ENCODE results near the gene FAM43A.

DNA sequence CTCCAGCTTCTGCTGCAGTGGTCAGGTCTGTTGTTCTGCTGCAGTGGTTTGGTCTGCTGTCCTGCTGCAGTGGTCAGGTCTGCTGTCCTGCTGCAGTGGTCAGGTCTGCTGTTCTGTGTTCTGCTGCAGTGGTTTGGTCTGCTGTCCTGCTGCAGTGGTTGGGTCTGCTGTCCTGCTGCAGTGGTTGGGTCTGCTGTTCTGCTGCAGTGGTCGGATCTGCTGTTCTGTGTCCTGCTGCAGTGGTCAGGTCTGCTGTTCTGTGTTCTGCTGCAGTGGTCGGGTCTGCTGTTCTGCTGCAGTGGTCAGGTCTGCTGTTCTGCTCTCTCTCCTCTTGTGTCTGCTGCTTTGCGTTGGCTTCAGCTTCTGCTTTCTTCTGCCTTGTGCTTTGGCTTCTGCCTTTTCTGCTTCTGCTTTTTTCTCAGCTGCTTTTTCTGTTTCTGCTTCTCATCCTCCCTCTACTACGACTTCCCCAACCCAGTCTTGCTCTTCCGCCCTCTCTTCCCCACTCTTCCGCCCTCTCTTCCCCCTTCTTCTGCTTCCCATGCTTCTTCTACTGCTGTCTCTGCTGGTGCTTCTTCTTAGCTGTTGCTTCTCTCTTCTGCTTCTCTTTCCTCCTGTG, 50.7 kb downstream of the FAM43A start:
- no peak for TF ChIP-seq POLR2A (IDR thresholded peaks at IDR 0.05; ENCODE audit: low read depth, low read length)
- TF ChIP-seq, protein P1, sequence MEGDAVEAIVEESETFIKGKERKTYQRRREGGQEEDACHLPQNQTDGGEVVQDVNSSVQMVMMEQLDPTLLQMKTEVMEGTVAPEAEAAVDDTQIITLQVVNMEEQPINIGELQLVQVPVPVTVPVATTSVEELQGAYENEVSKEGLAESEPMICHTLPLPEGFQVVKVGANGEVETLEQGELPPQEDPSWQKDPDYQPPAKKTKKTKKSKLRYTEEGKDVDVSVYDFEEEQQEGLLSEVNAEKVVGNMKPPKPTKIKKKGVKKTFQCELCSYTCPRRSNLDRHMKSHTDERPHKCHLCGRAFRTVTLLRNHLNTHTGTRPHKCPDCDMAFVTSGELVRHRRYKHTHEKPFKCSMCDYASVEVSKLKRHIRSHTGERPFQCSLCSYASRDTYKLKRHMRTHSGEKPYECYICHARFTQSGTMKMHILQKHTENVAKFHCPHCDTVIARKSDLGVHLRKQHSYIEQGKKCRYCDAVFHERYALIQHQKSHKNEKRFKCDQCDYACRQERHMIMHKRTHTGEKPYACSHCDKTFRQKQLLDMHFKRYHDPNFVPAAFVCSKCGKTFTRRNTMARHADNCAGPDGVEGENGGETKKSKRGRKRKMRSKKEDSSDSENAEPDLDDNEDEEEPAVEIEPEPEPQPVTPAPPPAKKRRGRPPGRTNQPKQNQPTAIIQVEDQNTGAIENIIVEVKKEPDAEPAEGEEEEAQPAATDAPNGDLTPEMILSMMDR (conservative IDR thresholded peaks at IDR 0.05; ENCODE audit: low read depth, low read length): no peak
- TF ChIP-seq BHLHE40 (IDR thresholded peaks at IDR 0.05; ENCODE audit: low read depth, low read length): no peak
- TF ChIP-seq FOS (IDR thresholded peaks at IDR 0.05; ENCODE audit: low read depth, low read length): no peak
- no peak for TF ChIP-seq RFX5 (IDR thresholded peaks at IDR 0.05; ENCODE audit: low read depth, low read length)
- TF ChIP-seq, protein P2, sequence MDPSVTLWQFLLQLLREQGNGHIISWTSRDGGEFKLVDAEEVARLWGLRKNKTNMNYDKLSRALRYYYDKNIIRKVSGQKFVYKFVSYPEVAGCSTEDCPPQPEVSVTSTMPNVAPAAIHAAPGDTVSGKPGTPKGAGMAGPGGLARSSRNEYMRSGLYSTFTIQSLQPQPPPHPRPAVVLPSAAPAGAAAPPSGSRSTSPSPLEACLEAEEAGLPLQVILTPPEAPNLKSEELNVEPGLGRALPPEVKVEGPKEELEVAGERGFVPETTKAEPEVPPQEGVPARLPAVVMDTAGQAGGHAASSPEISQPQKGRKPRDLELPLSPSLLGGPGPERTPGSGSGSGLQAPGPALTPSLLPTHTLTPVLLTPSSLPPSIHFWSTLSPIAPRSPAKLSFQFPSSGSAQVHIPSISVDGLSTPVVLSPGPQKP (IDR thresholded peaks at IDR 0.05; ENCODE audit: borderline replicate concordance, low read depth, low read length): no peak
- no peak for TF ChIP-seq NFE2L2 (IDR thresholded peaks at IDR 0.05; ENCODE audit: low read depth, low read length)
- TF ChIP-seq, protein P3, sequence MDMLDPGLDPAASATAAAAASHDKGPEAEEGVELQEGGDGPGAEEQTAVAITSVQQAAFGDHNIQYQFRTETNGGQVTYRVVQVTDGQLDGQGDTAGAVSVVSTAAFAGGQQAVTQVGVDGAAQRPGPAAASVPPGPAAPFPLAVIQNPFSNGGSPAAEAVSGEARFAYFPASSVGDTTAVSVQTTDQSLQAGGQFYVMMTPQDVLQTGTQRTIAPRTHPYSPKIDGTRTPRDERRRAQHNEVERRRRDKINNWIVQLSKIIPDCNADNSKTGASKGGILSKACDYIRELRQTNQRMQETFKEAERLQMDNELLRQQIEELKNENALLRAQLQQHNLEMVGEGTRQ (IDR thresholded peaks at IDR 0.05; ENCODE audit: low read depth, low read length): no peak
- no peak for TF ChIP-seq MXI1 (IDR thresholded peaks at IDR 0.05; ENCODE audit: borderline replicate concordance, low read depth, low read length)
- TF ChIP-seq CHD1 (IDR thresholded peaks at IDR 0.05; ENCODE audit: low read depth, low read length): no peak
- no peak for TF ChIP-seq RCOR1 (IDR thresholded peaks at IDR 0.05; ENCODE audit: insufficient replicate concordance, low read length)

Data from IMR-90 (cell line).